Stomach smooth muscle (tissue), 2 donors: Measurements from ENCODE around the gene BSND.
A peak's percentile ranks its signal among the peaks of the same experiment; 100 is the strongest.

Experiments used
- H3K27ac ChIP-seq: one replicate; pipeline ENCODE4 v1.7.0; 2013; ENCODE audit warnings: mild to moderate bottlenecking, low read length, inconsistent platforms
- H3K27me3 ChIP-seq, 2 donors: one replicate each; pipeline ENCODE4 v1.7.0; 2013; ENCODE audit warnings: low read length in 2 of 2; ENCODE audit not compliant: insufficient read depth in 2 of 2, control insufficient read depth in 1 of 2
- H3K36me3 ChIP-seq, 2 donors: one replicate each; pipeline ENCODE4 v1.7.0; 2013; ENCODE audit warnings: low read length in 2 of 2; ENCODE audit not compliant: control insufficient read depth in 2 of 2, insufficient read depth in 2 of 2
- H3K4me1 ChIP-seq: one replicate; pipeline ENCODE4 v1.7.0; 2013; ENCODE audit warnings: low read length; ENCODE audit not compliant: control insufficient read depth, insufficient read depth
- H3K4me3 ChIP-seq, 2 donors: one replicate each; pipeline ENCODE4 v1.7.0; 2013; ENCODE audit warnings: low read length in 2 of 2
- H3K9ac ChIP-seq, 2 donors: one replicate each; pipeline ENCODE4 v1.7.0; 2013; ENCODE audit warnings: low read length in 2 of 2, mild to moderate bottlenecking in 1 of 2
- H3K9me3 ChIP-seq, 2 donors: one replicate each; pipeline ENCODE4 v1.7.0; 2013; ENCODE audit warnings: low read length in 2 of 2; ENCODE audit not compliant: control insufficient read depth in 2 of 2
- donor health status: healthy.
- donor health status: Pancreatic carcinoma.

The BSND gene

DNA sequence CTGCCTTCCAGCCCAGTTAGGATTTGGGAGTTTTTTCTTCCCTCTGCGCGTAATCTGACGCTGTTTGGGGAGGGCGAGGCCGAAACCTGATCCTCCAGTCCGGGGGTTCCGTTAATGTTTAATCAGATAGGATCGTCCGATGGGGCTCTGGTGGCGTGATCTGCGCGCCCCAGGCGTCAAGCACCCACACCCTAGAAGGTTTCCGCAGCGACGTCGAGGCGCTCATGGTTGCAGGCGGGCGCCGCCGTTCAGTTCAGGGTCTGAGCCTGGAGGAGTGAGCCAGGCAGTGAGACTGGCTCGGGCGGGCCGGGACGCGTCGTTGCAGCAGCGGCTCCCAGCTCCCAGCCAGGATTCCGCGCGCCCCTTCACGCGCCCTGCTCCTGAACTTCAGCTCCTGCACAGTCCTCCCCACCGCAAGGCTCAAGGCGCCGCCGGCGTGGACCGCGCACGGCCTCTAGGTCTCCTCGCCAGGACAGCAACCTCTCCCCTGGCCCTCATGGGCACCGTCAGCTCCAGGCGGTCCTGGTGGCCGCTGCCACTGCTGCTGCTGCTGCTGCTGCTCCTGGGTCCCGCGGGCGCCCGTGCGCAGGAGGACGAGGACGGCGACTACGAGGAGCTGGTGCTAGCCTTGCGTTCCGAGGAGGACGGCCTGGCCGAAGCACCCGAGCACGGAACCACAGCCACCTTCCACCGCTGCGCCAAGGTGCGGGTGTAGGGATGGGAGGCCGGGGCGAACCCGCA, 40.8 kb downstream of the BSND start, which contains the start of gene PCSK9:
Gene PCSK9 (plus strand): TSS at position 207 of the 741 bp plus-strand sequence. CDS start 290 bp downstream, at position 497.
- Histone ChIP-seq H3K27me3 (peaks cover 45 to 55% of the 10 kb centered on the region in 2 donors), H3K4me1 (peaks cover 10% of the 10 kb centered on the region), H3K9ac (no peak within 1 kb of the TSS), H3K9me3 (peaks cover 0 to 4% of the 10 kb centered on the region in 2 donors), H3K36me3 (no peaks in the 10 kb centered on the region), H3K27ac (no peak within 1 kb of the TSS), H3K4me3 (peak within 1 kb of the TSS in 1 of 2 donors; percentile 29)

DNA sequence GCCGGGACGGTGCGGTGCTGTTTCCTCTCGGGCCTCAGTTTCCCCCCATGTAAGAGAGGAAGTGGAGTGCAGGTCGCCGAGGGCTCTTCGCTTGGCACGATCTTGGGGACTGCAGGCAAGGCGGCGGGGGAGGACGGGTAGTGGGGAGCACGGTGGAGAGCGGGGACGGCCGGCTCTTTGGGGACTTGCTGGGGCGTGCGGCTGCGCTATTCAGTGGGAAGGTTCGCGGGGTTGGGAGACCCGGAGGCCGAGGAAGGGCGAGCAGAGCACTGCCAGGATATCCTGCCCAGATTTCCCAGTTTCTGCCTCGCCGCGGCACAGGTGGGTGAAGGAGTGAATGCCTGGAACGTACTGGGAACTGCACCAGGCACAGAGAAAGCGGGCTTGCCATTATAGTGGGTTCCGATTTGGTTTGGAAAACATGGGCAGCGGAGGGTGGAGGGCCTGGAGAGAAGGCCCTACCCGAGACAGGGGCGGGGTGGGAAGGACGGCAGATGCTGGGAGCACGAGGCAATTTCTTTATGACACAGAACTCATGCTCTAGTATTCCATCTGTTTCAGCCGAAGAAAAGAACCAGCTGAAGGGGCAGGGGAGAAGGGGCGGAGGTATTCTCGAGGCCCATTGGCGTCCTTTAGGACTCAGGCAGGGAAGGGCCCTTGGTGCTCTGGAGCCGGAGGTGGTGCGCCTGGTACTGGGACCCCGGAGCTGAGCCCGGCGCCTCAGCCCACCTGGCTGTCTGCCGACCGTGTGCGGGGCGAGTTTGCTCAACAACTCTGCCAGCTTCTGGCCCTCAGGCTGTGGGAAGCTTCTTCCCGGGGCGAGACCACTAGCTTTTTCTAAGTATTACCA, 41.6 kb downstream of the BSND start:
- Histone ChIP-seq H3K9ac (no peak overlapping the region), H3K36me3 (no peaks in the 10 kb centered on the region), H3K27ac (no peak overlapping the region), H3K4me3 (peak overlapping the region in 1 of 2 donors; percentile 29), H3K4me1 (peaks cover 10% of the 10 kb centered on the region), H3K27me3 (peaks cover 42 to 52% of the 10 kb centered on the region in 2 donors), H3K9me3 (peaks cover 0 to 4% of the 10 kb centered on the region in 2 donors)

DNA sequence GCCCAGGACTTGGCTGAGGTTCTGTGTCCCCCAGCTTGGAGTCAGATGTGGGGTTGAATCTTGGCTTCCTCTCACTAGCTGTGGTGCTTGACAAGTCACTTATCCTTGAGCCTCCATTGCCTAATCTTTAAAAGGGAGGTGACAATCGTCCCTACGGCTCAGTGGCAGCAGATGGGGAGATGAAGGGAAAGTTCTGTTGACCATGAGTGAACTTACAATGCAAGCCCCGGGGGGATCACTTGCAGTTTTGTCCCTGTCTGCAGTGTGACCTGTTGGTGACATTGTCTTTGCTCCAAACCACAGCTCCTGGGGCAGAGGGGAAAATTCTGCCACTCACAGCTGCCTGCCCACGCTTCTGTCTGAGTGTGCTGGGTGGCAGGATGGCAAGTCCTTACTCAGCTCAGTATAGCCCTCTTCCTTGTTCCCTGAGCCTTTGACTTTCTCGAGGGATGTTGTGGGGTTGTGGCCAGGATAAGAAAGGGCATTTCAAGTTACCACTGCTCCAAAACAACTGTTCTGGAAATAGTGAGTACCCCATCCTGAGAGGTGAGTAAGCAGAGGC, 42.3 kb downstream of the BSND start:
- Histone ChIP-seq H3K27ac (no peak overlapping the region), H3K9ac (no peak overlapping the region), H3K9me3 (peaks cover 0 to 4% of the 10 kb centered on the region in 2 donors), H3K27me3 (peaks cover 42 to 46% of the 10 kb centered on the region in 2 donors), H3K4me3 (no peak overlapping the region), H3K36me3 (no peaks in the 10 kb centered on the region), H3K4me1 (peaks cover 10% of the 10 kb centered on the region)

GRCh38 chr1:55041613-55042012, 42.9 kb downstream of the BSND start:
- H3K4me3 ChIP-seq, result no peak overlapping the region
- H3K4me1 ChIP-seq, result peaks cover 10% of the 10 kb centered on the region
- no peaks in the 10 kb centered on the region for H3K36me3 ChIP-seq
- peaks cover 42 to 44% of the 10 kb centered on the region in 2 donors for H3K27me3 ChIP-seq
- no peak overlapping the region for H3K9ac ChIP-seq
- no peaks in the 10 kb centered on the region for H3K9me3 ChIP-seq
- no peak overlapping the region for H3K27ac ChIP-seq

DNA sequence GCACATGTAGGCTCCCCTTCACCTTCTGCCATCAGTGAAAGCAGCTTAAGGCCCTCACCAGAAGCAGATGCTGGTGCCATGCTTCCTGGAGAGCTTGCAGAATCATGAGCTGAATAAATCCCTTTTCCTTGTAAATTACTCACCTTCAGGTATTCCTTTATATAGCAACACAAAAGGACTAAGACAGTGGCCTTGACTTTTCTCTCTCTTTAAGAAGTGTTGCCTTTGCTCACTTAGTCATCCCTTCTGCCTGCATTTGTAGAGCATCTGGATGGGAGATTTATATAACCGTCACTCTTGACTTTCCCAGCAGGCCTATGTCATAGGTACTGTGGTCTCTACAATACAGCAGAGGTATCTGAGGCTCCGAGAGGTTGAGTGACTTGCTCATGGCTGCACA, 44.3 kb downstream of the BSND start:
- no peak overlapping the region for H3K27ac ChIP-seq
- H3K27me3 ChIP-seq, result peaks cover 29 to 32% of the 10 kb centered on the region in 2 donors
- no peak overlapping the region for H3K4me3 ChIP-seq
- no peaks in the 10 kb centered on the region for H3K9me3 ChIP-seq
- H3K9ac ChIP-seq, result no peak overlapping the region
- H3K4me1 ChIP-seq, result peaks cover 10% of the 10 kb centered on the region
- no peaks in the 10 kb centered on the region for H3K36me3 ChIP-seq

DNA sequence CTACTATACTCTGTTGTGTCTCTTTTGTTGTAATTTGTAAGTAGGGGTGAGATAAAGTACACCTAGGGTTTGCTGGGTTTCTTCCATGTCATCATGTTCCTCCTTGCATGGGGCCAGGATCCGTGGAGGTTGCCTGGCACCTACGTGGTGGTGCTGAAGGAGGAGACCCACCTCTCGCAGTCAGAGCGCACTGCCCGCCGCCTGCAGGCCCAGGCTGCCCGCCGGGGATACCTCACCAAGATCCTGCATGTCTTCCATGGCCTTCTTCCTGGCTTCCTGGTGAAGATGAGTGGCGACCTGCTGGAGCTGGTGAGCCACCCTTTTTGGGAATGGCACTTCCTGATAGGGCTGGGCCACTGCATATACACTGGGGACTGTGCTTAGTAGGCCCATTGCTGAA, 45.0 kb downstream of the BSND start:
- Histone ChIP-seq H3K9me3 (no peaks in the 10 kb centered on the region), H3K36me3 (no peaks in the 10 kb centered on the region), H3K27ac (no peak overlapping the region), H3K27me3 (peaks cover 22 to 25% of the 10 kb centered on the region in 2 donors), H3K4me1 (peaks cover 10% of the 10 kb centered on the region), H3K9ac (no peak overlapping the region), H3K4me3 (no peak overlapping the region)

DNA sequence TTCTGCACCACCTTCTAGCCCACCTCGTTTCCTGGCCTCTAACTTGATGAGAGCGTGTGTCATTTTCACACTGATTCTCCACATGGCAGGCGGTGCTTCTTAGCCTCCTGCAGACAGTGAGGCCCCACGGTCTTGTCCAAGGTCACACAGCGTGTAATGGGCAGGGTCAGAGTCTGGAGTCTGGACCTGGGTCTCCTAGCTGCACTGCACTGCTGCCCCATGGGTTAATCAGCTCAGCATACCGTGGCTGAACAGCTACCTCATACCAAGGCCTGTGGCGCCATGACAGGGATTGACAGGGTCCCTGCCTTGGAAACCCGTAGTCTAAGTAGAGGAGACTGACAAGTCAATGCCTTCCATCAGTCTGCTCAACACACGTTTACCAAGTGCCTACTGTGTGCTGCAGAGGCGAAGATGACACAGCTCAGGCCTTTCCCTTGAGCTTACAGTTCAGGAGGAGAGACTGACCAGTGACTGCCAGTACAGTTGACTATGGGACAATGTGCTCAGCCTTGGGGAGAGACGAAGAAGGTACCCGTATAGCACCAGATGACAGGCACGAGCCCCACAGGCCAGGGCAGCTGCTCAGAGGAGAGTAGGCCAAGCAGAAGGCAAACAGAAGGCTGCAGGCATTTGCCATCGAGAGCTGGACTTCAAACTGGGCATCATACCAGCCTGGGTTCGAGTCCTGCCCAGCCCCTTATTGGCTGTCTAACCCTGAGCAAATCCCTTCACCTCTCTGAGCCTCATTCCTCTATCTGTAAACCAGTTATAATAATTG, 46.1 kb downstream of the BSND start:
- Histone ChIP-seq H3K4me3 (no peak overlapping the region), H3K27me3 (peaks cover 12 to 16% of the 10 kb centered on the region in 2 donors), H3K36me3 (no peaks in the 10 kb centered on the region), H3K4me1 (peaks cover 1% of the 10 kb centered on the region), H3K27ac (no peak overlapping the region), H3K9me3 (no peaks in the 10 kb centered on the region), H3K9ac (no peak overlapping the region)

- Histone ChIP-seq H3K4me3 (no peak overlapping the region), H3K27ac (no peak overlapping the region), H3K4me1 (no peaks in the 10 kb centered on the region), H3K36me3 (no peaks in the 10 kb centered on the region), H3K27me3 (peaks cover 7 to 9% of the 10 kb centered on the region in 2 donors), H3K9ac (no peak overlapping the region), H3K9me3 (no peaks in the 10 kb centered on the region)
Observed at GRCh38 chr1:55045430-55045829, 46.7 kb downstream of the BSND start.

GRCh38 chr1:55046871-55047270, 48.1 kb downstream of the BSND start:
- H3K4me3 ChIP-seq, result no peak overlapping the region
- H3K9ac ChIP-seq, result no peak overlapping the region
- no peaks in the 10 kb centered on the region for H3K9me3 ChIP-seq
- no peak overlapping the region for H3K27ac ChIP-seq
- no peaks in the 10 kb centered on the region for H3K36me3 ChIP-seq
- H3K4me1 ChIP-seq, result no peaks in the 10 kb centered on the region
- no peaks in the 10 kb centered on the region for H3K27me3 ChIP-seq

- Histone ChIP-seq H3K27ac (no peak overlapping the region), H3K9ac (no peak overlapping the region), H3K27me3 (no peaks in the 10 kb centered on the region), H3K36me3 (no peaks in the 10 kb centered on the region), H3K9me3 (no peaks in the 10 kb centered on the region), H3K4me3 (no peak overlapping the region), H3K4me1 (no peaks in the 10 kb centered on the region)
Observed at GRCh38 chr1:55047611-55048010, 48.9 kb downstream of the BSND start.
